Thoracic aorta (tissue), 2 donors: Measurements from ENCODE around the gene LALBA. TPM values are rescaled to one million over a fixed set of nuclear protein-coding genes. Genes with fewer than 3 reads are reported as not detected.

Experiments
- ATAC-seq: fragments of 150-250 bp; one replicate; pipeline ENCODE4 v1.8.0; 2017; ENCODE audit warnings: low read depth; ENCODE audit not compliant: insufficient number of reproducible peaks, low FRiP score
- DNase-seq: peaks from one replicate; pipeline ENCODE4 v3.0.0-alpha.2; 2020; ENCODE audit warnings: low spot score
- H3K27ac ChIP-seq, 2 donors: fragments of 200-600 bp; sonication (generic); 1 replicate in 1 of 2; 2 replicates in 1 of 2; pipeline ENCODE4 v1.5.1; 2016; ENCODE audit warnings: mild to moderate bottlenecking in 2 of 2, moderate library complexity in 2 of 2
- H3K27me3 ChIP-seq: fragments of 200-600 bp; sonication (generic); replicated peaks from 2 replicates; pipeline ENCODE4 v1.6.0; 2016; ENCODE audit warnings: mild to moderate bottlenecking; ENCODE audit not compliant: insufficient read depth
- H3K36me3 ChIP-seq: fragments of 200-600 bp; sonication (generic); one replicate; pipeline ENCODE4 v1.5.1; 2016
- H3K4me1 ChIP-seq, 2 donors: fragments of 200-600 bp; sonication (generic); 1 replicate in 1 of 2; 2 replicates in 1 of 2; pipeline versions ENCODE4 v1.5.1 to v1.6.0; 2016; ENCODE audit warnings: low read depth in 2 of 2, mild to moderate bottlenecking in 1 of 2; ENCODE audit not compliant: control insufficient read depth in 1 of 2
- H3K4me3 ChIP-seq: fragments of 200-600 bp; sonication (generic); 2 replicates; pipeline ENCODE4 v1.5.1; 2016; ENCODE audit warnings: mild to moderate bottlenecking
- H3K9me3 ChIP-seq: fragments of 200-600 bp; sonication (generic); 2 replicates; pipeline ENCODE4 v1.5.1; 2016
- total RNA-seq, 2 donors: library from RNA; depleted of rRNA; stranded (reverse); fragments of >200 nt; gene quantifications; one replicate each; pipeline versions ENCODE4 v1.1.0 to v1.2.3, GENCODE V29; 2016
- TF ChIP-seq, protein P1 (sequence below): fragments of 200-600 bp; sonication (generic); IDR thresholded peaks from one replicate; pipeline ENCODE4 v1.5.1; 2019; ENCODE audit warnings: antibody characterized with exemption

Gene LALBA
- total RNA-seq, 2 donors from 2014 or later = not detected

DNA sequence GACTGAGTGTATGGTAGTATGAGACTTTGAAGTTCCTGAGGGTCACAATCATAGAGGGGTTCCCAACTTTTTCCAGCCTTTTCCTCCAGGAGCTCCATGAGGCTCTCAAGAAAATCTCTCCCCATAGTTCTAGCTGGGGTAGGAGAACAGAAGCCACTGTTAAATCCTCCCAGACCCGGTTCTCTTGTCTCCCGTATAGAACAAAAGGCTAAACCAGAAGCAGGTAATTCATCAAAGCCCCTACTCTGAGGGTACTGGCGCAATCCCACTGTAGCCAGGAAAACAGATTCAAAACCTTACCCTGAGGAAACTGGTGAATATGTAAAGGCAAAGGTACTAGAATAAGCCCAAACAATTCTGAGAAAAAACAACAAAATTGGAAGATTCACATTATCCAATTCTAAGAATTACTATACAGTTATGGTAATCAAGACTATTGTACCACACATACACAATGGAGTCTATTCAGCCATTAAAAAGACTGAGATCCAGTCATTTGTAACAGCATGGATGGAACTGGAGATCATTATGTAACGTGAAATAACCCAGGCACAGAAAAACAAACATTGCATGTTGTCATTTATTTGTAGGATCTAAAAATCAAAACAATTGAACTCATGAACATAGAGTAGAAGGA, 23.9 kb downstream of the LALBA start:
- DNase-seq (no peak), ATAC-seq (no peak)
- no peak overlapping the region for H3K27ac ChIP-seq
- H3K36me3 ChIP-seq = no peaks in the 10 kb centered on the region
- no peaks in the 10 kb centered on the region for H3K4me1 ChIP-seq
- TF ChIP-seq, protein P1, sequence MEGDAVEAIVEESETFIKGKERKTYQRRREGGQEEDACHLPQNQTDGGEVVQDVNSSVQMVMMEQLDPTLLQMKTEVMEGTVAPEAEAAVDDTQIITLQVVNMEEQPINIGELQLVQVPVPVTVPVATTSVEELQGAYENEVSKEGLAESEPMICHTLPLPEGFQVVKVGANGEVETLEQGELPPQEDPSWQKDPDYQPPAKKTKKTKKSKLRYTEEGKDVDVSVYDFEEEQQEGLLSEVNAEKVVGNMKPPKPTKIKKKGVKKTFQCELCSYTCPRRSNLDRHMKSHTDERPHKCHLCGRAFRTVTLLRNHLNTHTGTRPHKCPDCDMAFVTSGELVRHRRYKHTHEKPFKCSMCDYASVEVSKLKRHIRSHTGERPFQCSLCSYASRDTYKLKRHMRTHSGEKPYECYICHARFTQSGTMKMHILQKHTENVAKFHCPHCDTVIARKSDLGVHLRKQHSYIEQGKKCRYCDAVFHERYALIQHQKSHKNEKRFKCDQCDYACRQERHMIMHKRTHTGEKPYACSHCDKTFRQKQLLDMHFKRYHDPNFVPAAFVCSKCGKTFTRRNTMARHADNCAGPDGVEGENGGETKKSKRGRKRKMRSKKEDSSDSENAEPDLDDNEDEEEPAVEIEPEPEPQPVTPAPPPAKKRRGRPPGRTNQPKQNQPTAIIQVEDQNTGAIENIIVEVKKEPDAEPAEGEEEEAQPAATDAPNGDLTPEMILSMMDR = no peak
- no peaks in the 10 kb centered on the region for H3K9me3 ChIP-seq
- no peak overlapping the region for H3K4me3 ChIP-seq
- no peaks in the 10 kb centered on the region for H3K27me3 ChIP-seq

DNA sequence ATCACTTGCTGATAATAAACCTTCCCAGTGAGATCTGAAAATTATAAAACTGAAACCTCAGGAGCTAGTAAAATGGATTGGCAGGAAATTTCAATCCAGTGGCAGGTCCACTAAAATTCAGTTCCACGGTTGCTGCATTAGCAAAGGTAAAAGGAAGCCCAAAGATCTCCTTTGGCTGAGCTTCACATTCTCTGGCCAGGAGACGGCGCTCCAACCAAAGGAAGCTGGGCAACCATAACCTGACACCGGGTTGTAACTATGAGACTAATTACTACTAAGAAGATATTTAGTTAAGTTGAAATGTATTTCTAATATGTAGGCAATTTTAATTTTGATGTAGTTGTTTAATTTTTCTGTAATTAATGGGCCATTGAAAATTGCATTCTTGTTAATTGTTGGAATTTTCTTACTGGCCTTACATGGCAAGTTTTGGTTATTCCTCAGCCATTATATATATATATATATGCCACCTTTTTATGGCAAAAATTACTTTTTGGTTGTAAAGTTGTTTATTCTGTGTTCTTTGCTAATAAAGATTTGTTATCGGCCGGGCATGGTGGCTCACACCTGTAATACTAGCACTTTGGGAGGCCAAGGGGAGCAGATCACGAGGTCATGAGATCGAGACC, 27.4 kb downstream of the LALBA start:
- no peak for ATAC-seq
- no peak overlapping the region for H3K27ac ChIP-seq
- H3K27me3 ChIP-seq = no peaks in the 10 kb centered on the region
- no peaks in the 10 kb centered on the region for H3K9me3 ChIP-seq
- no peak for DNase-seq
- no peak overlapping the region for H3K4me3 ChIP-seq
- no peaks in the 10 kb centered on the region for H3K36me3 ChIP-seq
- no peaks in the 10 kb centered on the region for H3K4me1 ChIP-seq
- TF ChIP-seq, protein P1 = no peak

DNA sequence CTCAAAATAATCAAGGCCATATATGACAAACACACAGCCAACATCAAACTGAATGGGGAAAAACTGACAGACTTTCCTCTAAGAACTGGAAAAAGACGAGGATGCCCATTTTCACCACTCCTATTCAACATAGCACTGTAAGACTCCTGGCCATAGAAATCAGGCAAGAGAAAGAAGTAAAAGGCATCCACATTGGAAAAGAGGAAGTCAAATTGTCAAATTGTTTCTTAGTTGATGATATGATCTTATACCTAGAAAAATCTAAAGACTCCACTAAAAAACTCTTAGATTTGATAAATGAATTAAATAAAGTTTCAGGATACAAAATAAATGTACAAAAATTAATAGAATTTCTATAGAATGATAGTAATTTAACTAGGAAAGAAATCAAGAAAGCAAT, 33.2 kb downstream of the LALBA start:
- Histone ChIP-seq H3K36me3 (no peaks in the 10 kb centered on the region), H3K27ac (no peak overlapping the region), H3K27me3 (no peaks in the 10 kb centered on the region), H3K4me3 (no peak overlapping the region), H3K4me1 (no peaks in the 10 kb centered on the region), H3K9me3 (no peaks in the 10 kb centered on the region)
- TF ChIP-seq, protein P1 = no peak
- DNase-seq (no peak), ATAC-seq (no peak)

DNA sequence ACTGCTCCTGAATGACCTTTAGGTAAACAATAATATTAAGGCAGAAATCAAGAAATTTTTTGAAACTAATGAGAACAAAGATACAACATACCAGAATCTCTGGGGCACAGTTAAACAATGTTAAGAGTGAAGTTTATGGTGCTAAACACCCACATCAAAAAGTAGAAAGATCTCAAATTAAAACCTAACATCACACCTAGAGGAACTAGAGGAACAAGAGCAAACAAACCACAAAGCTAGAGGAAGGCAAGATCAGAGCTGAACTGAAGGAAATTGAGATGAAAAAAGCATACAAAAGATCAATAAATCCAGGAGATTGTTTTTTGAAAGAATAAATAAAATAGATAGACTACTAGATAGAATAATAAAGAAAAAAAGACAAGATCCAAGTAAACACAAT, 37.2 kb downstream of the LALBA start:
- DNase-seq (no peak), ATAC-seq (no peak)
- no peaks in the 10 kb centered on the region for H3K4me1 ChIP-seq
- no peak overlapping the region for H3K4me3 ChIP-seq
- no peaks in the 10 kb centered on the region for H3K9me3 ChIP-seq
- no peaks in the 10 kb centered on the region for H3K36me3 ChIP-seq
- H3K27me3 ChIP-seq = no peaks in the 10 kb centered on the region
- H3K27ac ChIP-seq = no peak overlapping the region
- TF ChIP-seq, protein P1 = no peak

DNA sequence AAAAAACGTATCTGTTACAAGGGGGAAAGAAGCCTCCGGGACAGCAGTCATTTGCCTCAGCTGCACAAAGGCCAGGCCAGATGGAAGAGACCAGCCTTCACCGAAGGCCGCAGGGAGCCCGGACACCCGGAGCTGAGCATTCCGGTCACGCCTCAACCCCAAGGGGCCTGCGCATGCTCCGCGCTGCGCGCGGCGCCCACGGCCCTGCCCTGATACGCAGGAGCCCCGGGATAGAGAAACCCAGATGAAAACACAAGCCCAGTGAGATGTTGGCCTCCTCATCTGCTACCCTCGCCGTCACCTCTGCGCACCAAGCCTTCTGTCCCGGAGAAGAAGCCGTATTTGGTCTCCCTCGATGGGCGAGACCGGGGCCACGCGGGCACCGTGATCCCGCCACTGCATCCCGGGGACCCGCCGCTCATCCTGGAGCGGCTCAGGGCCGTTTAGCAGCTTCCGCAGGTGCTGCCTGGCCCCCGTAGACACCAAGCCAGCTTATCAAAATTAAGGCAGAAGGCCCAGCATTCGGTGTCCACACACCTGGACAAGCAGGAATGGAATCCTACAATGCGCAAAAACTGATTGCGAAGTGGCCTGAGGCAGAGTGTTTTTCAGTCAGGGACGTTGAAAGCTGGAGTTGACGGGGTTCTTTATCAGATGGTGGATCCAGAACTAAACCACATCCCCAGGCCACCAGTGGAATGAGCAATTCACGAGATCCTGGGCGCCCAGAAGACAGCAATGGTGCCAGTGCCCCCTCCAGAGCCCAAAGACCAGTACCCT, 41.8 kb downstream of the LALBA start:
- ATAC-seq (no peak), DNase-seq (no peak)
- TF ChIP-seq, protein P1 = no peak
- Histone ChIP-seq H3K4me1 (no peaks in the 10 kb centered on the region), H3K27me3 (no peaks in the 10 kb centered on the region), H3K9me3 (no peaks in the 10 kb centered on the region), H3K27ac (no peak overlapping the region), H3K36me3 (no peaks in the 10 kb centered on the region), H3K4me3 (no peak overlapping the region)
